HG03280 (cell line): ENCODE data around the gene SDK1.
"Not testable (repeated sequence)": the region's sequence is repeated elsewhere in the genome, so short reads cannot be mapped to it uniquely, and the experiment has no call there.

ENCODE experiments used
- ATAC-seq: cut with Tn5 transposase; IDR thresholded peaks from one replicate; pipeline ENCODE4 v1.9.1; 2021; ENCODE audit warnings: mild to moderate bottlenecking, moderate library complexity; ENCODE audit not compliant: unreplicated experiment

Gene SDK1

DNA sequence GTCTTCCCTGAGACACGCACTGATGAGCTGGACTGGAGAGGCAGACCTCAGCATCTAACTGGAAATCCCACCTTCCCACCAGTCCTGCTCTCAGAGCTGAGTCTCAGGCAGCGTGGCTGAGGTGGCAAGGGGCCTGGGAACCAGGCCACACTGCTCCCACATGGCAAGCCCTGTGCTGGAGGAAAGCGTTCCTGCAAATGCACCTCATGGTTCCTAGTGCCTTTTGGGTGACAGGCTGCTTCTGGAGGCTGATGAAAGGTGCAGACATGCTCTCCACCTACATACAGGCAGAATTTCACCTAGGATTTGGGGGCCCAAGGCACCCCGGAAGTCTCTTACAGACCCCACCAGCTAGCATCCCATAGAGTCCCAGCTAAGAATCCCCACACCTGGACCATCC lies 948.2 kb downstream of the SDK1 start:
- no peak for ATAC-seq

DNA sequence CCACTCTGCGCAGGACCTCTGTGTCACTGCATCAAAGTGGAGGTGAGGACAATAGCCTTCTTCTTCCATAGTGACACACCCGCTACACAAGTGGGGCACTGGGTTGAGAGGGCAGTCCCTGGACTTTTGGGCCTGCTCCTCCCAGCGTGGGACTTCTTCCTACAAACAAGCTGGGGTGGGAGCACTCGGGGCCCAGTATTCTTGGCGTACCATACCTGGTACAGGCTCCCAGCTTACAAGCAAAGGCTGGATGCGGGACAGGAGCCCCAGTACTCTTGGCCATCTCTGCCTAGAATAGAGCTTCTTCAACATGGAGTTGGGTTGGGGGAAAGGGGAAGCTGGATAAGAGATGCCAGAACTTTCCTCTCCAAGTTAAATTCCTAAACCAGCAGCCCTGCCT lies 954.3 kb downstream of the SDK1 start:
- no peak for ATAC-seq

DNA sequence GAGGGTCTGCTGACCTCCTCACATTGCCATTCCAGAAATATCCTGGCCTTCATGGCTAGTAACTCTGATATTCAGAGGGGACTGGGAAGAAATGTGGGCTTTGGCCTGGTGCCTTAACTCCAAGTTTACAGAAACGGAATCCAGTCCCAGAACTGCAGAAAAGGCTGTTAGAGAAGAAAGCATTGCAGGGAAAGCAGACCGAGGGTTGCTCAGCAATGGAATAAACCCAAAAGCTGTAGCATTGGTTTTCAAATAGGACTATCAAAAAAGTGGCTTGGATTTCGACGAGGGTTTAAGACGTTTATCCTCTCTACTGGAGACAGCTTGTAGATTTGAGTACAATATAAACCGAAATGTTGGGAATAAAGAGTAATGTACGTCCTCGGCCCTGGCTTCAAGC lies 955.2 kb downstream of the SDK1 start:
- no peak for ATAC-seq

DNA sequence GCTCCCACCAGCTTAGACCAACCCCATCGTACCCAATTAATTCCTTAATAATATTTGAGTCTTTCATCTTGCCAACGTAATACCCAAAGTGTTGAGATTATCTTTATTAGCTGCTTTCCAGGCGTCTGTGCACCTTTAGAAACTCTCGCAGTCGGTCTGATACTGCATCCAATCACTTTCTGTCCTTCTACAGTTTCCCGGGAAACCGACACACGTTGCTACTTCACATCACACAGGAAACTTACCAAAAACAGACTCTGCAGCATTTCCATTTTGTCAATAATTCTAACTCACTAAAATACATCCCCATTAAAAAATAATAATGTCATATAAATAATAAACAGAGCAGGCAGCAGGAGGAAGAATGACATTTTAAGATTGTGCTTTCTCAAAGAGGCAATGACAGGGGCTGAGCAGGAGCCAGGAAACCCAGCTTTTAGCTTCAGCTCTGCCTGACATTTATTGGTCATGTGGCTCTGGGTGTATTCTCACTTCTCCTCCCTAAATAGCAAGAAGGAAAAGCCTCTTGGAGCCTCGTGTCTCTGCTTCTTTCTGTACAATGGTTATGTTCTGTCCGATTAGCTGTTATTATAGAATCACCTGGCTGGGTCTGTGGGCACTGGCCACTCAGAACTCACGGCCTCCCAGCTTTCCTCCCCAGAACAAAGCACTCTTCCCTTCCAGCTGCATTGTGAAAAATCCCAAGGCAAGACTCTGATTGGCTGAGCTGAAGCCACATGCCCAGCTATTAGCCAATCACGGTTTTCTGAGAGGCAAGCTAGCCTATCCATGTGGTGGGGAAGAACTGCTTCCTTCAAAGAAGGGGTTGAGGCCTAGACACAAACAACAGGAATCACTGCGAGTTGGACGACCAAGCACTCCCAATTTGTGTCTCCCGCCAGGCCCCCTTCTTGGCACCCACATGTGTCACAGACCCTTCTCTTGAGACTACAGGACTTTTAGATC lies 956.4 kb downstream of the SDK1 start:
- ATAC-seq: no peak

DNA sequence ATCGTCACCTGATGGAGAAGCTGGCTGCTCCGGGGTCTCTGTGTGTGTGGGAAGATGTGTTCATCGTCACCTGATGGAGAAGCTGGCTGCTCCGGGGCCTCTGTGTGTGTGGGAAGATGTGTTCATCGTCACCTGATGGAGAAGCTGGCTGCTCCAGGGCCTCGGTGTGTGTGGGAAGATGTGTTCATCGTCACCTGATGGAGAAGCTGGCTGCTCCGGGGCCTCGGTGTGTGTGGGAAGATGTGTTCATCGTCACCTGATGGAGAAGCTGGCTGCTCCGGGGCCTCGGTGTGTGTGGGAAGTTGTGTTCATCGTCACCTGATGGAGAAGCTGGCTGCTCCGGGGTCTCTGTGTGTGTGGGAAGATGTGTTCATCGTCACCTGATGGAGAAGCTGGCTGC lies 959.1 kb downstream of the SDK1 start:
- not testable (repeated sequence) for ATAC-seq

DNA sequence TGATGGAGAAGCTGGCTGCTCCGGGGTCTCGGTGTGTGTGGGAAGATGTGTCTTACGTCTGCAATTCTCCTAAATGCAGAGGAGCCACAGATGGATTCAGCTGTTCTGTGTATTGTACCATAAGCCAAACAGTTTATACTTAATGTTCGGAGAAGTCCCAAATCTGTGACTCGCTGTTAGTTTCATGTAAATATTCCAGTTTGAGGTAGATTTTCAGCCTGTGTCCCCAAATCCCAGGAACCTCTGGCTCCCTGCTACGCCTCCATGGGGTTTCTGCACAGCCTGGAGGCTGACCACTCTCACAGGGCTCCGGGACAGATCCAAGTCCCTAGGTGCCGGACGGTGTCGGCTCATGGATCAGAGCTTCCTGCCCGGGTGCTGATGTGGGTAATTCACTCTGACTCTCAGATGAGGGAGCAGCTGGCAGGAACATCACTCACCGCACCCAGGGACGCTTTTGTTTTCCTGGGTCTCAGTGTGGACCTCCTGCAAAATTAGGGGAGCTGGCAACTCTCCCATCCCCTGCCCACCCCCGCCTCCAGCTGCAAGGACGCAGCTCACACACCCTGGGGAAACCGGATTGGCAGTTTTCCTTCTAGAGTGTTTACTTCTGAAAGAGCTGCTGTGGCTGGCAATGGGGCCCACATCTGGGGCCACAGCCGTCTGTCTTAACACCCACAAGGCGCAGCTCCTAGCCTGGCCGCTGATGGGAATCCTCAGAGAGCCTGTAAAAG lies 960.0 kb downstream of the SDK1 start:
- ATAC-seq: no peak

DNA sequence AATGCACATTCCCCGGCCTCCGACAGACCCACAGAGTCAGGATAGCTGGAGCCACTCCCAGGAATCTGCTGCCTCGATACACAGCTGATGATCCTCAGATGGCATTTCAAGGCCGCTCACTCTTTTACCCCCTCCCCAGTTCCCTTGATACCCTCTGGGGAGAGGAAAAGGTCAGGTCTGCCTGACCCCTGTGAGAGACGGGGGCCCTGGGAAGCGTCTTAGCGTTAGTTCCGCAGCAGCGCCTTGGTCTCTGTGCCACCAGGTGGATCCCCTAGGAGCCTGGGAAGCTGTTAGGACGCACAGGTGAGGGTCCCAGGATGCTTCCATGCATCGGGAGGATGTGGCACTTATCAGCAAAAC lies 960.5 kb downstream of the SDK1 start:
- no peak for ATAC-seq

DNA sequence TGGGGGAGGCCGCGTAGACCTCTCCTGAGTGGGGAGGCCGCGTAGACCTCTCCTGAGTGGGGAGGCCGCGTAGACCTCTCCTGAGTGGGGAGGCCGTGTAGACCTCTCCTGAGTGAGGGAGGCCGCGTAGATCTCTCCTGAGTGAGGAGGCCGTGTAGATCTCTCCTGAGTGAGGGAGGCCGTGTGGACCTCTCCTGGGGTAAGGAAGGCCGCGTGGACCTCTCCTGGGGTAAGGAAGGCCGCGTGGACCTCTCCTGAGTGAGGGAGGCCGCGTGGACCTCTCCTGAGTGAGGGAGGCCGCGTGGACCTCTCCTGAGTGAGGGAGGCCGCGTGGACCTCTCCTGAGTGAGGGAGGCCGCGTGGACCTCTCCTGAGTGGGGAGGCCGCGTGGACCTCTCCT lies 963.2 kb downstream of the SDK1 start:
- not testable (repeated sequence) for ATAC-seq

DNA sequence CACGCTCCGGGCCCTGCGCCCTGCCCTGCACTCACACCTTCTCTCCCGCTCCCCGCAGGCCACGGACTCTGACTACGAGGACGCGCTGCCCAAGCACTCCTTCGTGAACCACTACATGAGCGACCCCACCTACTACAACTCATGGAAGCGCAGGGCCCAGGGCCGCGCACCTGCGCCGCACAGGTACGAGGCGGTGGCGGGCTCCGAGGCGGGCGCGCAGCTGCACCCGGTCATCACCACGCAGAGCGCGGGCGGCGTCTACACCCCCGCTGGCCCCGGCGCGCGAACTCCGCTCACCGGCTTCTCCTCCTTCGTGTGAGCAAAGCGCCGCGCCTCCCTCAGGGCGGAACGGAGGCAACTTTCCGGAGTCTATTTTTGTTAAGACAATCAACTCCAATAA lies 964.0 kb downstream of the SDK1 start:
- ATAC-seq: no peak

DNA sequence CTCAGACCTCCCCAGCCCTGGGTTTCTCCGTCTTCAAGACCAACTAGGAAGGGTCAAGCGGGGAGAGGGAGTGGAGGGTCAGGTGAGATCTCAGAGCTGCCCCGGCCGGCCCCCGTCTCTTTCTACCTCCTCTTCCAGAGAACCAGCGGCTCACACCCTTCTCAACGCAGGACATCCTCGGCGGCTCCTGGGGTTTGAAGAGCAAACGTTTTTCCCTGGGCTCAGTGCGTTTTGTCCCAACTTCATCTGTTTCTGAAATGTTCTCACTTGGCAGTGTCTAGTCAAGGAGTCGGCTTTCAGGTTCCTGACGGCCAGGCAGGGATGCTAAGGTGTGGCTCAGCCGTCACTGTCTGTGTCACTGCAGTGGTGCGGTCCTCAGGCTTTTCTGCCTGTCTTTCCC lies 964.6 kb downstream of the SDK1 start:
- ATAC-seq: no peak

DNA sequence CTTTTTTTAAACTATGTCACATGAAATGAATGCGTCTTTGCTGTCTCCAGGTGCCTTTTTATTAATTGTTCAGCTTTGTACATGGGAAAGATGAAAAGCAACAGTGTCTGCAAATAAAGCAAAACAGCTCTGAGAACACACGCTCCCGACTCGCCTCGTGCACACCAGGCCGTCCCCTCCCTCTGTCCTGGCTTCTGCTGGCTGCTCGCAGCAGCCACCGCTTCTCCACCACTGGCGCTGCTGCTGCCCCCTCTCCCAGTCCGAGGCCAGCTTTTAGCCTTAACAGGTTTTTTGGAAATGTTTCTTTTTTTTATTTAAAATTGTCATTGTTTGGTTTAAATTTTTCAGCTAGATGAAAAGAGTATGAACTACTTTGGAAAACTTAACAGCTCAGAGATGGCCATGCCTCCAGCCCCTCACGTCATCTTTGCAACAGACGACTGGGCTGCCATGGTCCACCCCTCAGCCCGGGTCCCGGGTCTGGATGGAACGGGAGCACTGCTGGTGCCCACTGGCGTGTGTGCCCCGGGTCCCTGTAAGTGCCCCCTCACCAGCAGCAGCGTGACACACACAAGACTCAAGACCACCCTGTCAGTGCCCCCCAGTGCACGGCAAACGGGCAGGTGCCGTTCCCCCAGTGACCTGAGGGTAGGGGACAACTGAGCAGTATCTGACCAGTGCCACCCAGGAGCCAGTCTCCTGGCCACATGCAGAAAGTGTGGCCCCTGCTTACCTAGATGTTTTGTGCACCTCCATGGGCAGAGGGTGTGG lies 965.4 kb downstream of the SDK1 start:
- ATAC-seq: no peak

DNA sequence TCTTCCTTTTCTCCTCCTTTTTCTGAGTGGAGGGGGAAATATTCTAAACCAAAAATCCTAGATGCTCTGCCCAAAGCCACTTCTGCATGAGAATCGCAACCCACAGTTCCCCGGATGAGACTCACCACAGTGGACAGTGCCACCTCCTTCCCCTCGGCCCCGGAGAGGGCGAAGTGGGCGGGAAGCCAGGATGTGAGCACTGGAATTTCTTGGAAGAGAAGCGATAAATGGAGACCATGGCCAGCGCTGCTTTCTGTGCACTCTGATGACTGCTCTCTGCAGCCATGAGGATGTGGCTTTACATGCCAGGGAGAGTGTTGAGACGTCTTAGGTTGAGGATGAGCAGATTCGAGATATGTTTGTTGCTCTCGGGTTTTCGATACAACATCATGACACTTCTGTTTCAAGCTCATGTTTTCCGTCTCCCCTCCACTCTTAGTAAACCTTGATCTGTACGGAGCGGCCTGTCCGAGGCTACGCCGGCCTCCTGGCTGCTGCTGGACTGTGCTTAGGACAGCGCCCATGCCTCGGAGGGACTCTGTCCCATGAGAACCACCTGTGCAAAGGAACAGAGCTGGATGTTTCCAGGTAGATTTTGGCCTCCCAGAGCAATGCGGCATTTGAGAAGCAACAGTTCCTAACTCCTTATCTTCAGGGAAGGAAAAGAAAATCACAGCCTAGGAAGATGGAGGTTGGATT lies 966.4 kb downstream of the SDK1 start:
- ATAC-seq: no peak

DNA sequence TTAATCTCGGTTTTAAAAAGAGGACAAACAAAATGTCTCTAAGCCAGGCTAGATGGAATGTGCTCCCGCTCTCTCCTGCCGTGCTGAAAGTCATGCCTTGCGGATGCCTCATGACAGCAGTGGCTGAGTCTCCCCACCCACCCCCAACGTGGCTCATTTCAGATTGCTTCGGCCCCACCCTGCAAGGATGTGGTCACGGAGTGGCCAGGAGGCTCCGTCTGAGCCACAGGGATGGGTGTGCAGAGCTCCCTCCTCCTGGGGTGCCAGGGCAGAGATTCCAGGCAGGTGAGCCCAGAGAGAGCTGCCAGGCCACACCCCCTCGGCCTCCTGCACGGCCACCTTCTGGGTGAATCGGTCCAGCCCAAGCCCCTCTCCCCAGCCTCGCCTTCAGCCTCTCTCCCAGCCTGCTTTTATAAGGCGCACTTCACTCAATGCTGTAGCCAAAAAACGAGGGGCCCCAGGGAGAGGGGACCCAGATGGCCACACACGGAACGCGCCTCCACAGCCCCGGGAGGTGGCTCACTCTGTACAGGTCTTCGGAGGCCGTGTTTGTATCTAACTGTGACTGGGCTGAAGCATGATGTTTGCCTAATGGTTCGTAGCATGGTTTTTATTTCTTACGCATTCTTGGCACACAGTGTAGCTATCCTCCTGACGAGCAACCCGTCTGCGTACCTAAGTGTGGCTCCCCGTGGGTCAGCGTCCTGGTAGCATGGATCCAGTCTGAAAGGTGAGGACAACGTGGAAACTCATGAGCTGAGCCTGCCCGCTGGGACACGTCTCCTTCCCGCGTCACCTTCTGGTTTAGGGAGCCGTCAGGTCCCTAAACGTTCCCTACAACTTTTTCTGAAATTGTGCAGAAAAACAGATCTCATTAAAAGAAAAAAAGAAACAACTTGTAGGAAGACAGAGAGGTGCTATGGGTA lies 967.3 kb downstream of the SDK1 start:
- ATAC-seq: no peak

DNA sequence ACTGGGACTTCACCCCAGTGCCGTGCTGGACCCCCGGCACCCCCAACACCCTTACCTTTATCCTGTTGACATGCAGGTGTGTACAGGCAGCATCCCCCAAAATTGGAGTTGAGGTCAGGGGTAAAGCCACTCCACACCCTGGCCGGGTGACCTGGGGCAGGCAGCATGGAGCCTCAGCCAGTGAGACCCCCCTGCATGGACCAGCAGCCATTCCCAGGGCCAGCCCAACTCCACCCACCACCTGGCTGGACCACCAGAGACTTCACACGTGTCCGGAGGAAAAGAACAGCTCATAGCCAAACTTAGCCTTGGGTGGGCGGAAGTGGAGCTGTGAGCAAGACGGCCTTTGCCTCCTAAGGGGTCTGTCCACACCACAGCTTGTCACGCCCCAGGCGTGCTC lies 968.0 kb downstream of the SDK1 start:
- no peak for ATAC-seq

DNA sequence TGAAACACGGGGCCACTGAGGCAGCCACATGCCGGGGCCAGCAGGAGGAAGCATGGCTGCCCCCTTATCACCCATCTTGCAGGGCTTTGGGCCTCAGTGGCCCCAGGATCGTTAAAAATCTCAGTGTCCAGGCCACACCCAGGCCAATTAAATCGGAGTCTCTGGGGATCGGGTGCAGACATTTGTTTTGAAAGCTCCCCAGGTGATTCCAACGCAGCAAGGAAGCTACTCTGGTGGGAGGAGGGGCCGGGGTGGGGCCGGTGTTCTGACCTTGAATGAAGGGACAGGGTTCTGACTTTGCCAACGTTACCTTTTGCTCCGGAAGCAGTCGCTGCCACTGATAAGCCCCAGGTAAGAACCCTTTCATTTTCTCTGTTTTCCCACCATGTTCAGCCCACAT lies 968.7 kb downstream of the SDK1 start:
- no peak for ATAC-seq

DNA sequence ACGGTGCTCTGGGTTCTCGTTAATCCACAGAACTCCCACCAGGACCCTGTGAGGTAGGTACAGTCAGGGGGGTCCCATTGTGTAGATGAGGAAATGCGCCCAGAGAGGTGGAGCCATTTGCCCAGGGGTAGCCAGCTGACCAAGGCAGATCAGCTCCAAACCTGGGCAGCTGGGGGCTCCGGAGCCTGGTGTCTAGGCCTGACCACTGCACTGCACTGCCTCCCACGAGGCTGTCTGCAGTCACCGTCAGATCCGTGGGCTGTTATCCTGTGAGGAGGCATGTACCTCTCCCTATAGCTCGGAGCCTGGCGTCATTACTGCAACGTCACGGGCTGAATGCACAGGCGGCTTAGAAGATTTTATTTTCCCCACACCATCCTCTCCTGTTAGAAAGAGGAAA lies 969.2 kb downstream of the SDK1 start:
- ATAC-seq: no peak

DNA sequence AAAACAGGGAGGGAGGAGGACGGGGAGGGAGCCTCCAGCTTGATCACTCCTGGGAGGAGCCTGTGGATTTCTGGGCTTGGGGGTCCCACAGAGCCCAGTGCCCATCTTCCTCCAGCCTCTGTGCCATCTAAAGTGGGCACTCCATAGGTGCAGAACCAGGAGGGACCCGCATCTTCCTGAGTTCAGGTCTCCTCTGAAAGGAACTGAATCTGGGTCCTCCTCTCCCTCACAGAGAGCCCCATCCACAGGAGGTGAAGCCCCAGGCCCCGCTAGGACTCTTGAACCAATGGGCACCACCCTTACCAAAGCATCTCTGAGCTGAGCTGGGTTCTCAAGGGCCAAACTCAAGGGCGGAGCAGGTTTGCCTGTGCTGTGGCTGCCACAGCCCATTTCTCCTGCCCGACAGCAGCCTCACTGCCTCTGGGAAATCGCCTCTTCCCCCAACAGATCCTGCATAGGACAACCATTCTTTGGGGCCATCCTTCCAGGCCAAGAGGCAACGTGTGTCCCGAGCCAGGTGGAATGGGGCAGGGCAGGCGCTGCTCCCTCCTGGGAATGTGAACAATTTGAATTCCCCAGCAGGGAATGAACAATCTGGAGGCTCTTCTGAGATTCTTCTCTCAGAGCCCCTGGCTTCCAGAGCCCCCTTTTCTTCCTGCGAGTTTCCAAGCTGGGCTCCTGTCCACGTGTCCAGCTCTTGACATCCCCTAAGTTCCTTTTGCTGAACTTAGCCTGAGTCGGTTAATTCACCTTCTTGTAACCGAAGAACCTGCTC lies 970.1 kb downstream of the SDK1 start:
- no peak for ATAC-seq

DNA sequence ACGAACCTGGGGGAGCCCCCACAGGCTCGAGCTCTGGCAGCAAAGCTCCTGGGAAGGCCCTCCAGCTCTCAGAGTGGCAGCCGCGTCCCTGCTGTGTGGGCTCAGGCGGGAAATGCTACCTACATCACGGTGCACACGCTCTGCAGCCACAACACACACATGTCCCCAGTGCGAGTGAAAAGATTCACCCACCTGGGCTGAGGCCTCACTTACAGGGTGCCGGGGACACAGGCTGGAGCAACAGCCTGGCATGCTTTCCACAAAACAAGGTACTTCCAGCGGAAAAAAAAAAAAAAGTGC lies 970.6 kb downstream of the SDK1 start:
- no peak for ATAC-seq

DNA sequence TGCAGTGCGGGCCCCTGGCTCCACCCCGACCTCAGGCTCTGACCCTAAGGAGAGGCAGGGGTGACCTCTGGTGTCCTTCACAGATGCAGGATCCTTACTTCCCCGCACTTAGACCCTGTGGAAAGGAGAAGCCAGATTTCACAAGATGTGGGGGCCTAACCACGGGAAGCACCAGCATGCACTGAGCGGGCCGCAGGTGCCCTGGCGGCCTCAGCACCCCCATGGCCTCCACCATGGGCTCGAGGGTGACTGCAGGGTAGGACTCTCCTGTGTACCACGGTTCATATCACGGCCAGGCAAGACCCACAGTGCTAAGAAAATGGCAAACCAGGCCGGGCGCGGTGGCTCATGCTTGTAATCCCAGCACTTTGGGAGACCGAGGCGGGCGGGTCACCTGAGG lies 971.1 kb downstream of the SDK1 start:
- no peak for ATAC-seq
